Dermis microvascular lymphatic vessel endothelial cell (primary cell): Measurements from ENCODE around the gene GNAL. TPM values are rescaled to one million over a fixed set of nuclear protein-coding genes. Genes with fewer than 3 reads are reported as not detected.
"Not testable (repeated sequence)": the region's sequence is repeated elsewhere in the genome, so short reads cannot be mapped to it uniquely, and the experiment has no call there.

Source experiments
- DNase-seq, 2 donors: peaks; one replicate each; pipeline versions ENCODE4 v3.0.0 to v3.0.0-alpha.2; 2010; ENCODE audit warnings: low read depth in 2 of 2
- total RNA-seq: library from RNA; depleted of rRNA; stranded (reverse); fragments of >200 nt; gene quantifications from 2 replicates; pipeline ENCODE4 v1.2.1, GENCODE V29; 2014

GNAL gene
- total RNA-seq, 1 donor from 2014 or later, result 0.39 TPM

DNA sequence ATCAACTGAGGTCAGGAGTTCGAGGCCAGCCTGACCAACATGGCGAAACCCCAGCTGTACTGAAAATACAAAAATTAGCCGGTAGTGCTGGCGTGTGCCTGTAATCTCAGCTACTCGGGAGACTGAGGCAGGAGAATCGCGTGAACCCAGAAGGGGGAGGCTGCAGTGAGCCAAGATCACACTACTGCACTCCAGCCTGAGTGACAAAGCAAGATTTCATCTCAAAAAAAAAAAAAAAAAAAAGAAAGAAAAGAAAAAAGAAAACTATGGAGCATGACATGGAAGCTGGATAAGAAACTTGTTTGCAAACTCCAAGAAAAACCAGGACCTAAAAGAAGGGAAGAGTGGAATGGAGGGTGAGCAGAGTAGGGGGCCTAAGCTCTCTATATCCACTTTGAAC lies 160.2 kb downstream of the GNAL start:
- no peak for DNase-seq

GRCh38 chr18:11849841-11850634 lies 161.0 kb downstream of the GNAL start:
- peak in 1 of 2 donors; percentile 61 for DNase-seq

DNA sequence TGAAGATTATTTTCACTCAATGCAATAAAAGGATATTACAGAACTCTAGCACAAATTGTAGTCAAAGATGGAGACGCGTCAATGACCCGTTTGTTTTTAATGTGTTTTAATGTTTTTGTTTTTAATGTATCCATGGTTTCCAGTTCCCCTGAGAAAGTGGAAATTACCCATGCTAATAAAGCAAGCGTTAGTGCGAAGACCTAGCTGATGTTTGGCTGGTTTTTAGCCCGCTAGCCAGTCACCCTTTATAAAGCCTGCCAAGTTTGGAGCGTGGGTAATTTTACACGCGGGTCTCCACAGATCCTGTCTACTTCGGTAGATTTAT lies 161.7 kb downstream of the GNAL start:
- peak; percentile 75 to 80 for DNase-seq

- peak; percentile 93 to 98 for DNase-seq
Measured at GRCh38 chr18:11851146-11851805, 162.2 kb downstream of the GNAL start, which contains the start of gene CHMP1B. CHMP1B (plus strand) TSS chr18:11851413; CDS start chr18:11851512, 99 bp downstream.

- DNase-seq, result peak in 1 of 2 donors; percentile 53
Measured at GRCh38 chr18:11851806-11852337, 162.8 kb downstream of the GNAL start.

DNA sequence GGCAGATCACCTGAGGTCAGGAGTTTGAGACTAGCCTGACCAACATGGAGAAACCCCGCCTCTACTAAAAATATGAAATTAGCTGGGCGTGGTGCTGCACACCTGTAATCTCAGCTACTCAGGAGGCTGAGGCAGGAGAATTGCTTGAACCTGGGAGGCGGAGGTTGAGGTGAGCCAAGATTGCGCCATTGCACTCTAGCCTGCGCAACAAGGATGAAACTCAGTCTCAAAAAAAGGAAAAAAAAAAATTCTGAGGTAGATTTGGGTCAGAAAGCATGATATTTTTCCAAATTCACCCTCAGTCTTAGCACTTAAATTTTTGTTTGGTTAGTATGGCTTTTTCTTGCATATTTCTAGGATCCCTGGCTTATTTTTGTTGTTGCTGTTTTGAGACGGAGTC lies 165.5 kb downstream of the GNAL start:
- not testable (repeated sequence) for DNase-seq

- DNase-seq, result peak; percentile 65 to 92
Measured at GRCh38 chr18:11857177-11857887, 168.3 kb downstream of the GNAL start.

DNA sequence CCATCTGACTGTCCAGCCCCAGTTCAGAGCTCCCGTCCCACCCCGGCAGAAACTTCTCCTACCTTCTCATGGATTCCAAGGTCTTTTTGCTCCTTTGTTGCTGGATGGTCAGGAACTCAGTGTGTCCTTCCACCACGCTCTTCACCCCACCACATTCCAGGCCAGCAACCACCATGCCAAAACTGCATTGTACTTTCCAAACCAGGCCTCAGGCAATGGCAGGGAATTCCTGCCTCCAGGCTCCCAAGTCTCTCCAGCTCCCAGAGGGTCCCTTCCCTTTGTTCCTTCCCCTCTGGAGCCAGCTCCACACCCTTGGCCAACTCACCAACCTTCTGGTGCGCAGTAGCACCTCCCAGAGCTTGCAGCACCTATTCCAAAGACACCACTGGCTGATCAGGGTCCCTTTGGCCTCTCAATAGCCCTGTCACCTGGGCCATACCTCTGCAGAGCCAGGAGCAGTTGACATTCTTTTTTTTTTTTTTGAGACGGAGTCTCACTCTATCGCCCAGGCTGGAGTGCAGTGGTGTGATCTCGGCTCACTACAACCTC lies 170.3 kb downstream of the GNAL start:
- no peak for DNase-seq

GRCh38 chr18:11859903-11860407 lies 170.9 kb downstream of the GNAL start:
- peak; percentile 84 to 88 for DNase-seq

GRCh38 chr18:11860594-11861450 lies 171.8 kb downstream of the GNAL start:
- no peak for DNase-seq

- DNase-seq, result no peak
Measured at GRCh38 chr18:11861583-11862288, 172.7 kb downstream of the GNAL start.

- DNase-seq, result no peak
Measured at GRCh38 chr18:11862468-11863137, 173.5 kb downstream of the GNAL start.

DNA sequence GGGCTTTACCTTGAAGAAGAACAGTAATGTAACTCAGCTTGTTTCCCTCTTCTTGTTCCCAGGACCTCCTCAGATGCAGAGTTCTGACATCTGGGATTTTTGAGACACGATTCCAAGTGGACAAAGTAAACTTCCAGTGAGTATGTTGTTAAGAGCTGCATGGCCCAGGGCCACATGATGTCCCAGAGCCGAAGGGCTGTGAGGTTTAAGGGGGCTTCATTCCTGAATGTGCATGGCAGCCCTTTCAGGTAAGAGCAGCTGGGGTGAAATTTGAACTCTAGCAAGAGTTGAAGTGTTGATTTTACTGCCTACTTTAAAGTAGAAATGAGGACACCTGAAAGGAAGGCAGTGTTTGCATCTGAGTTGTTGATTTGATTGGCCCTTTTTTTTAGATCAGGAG lies 175.4 kb downstream of the GNAL start:
- no peak for DNase-seq

DNA sequence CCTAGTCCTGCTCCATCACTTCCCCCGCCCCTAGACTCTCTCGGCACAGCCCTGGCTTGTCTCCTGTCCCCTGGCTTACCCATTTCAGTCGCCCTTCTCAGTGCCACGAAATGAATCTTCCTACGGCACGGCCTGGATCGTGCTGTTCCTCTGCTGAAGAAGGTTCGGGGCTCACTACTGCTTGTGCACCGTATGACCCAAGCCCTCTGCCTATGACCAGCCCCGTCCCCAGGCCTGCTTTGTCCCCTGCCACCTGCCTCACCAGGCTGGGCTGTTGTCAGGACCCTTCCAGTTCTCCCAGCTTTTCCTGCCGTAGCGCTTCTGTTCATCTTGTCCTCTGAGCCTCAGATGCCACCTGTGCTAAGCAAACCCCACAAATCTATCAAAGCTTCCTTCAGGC lies 176.0 kb downstream of the GNAL start:
- DNase-seq, result no peak

DNA sequence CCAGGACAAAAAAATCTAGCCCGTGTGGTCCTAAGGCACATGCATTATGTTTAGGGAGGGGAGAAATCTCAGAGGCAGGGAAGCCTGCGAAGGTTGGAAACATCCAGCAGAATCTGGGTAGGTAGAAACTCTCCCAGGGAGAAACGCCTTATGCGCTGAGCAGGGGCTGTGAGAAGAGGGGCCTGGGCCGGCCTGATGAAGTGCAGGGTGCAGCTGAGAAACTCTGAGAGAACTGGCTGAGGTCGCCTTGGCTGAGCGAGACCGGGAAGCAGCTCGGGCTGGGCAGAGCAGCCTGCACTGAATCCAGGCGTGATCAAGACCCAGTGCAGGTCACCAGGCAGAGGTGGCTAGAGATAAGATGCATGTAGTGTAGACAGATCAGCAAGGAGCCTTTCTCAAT lies 177.3 kb downstream of the GNAL start:
- no peak for DNase-seq

- no peak for DNase-seq
Measured at GRCh38 chr18:11866764-11867163, 177.7 kb downstream of the GNAL start.

GRCh38 chr18:11868230-11868629 lies 179.2 kb downstream of the GNAL start:
- no peak for DNase-seq

DNA sequence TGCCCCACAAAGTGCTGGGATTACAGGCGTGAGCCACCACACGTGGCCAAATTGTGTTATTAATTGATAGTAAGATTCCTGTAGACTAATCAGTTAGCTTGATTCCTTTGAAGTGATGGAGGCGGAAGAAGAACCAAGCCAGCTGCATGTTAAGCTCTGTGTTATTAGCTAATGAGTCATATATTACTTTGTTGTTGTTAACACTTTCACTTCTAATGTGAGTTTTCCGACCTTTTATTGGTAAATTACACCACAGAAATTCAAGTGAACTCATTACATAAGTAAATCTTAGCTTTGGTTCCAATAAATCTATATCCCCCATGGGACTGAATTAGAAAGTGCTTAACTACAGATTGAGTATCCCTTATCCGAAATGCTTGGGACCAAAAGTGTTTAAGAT lies 182.4 kb downstream of the GNAL start:
- DNase-seq, result no peak

- DNase-seq, result peak; percentile 62 to 67
Measured at GRCh38 chr18:11872479-11873136, 183.5 kb downstream of the GNAL start.
